HG02943 (cell line): ENCODE results near the gene LRSAM1.

ENCODE experiments used
- ATAC-seq: cut with Tn5 transposase; IDR thresholded peaks from one replicate; pipeline ENCODE4 v1.9.1; 2021; ENCODE audit warnings: mild to moderate bottlenecking, low read depth, moderate library complexity; ENCODE audit not compliant: unreplicated experiment

LRSAM1 gene

GRCh38 chr9:127546125-127546832 is 95.0 kb downstream of the LRSAM1 start:
- no peak for ATAC-seq

- ATAC-seq: no peak
Measured at GRCh38 chr9:127548352-127548881, 97.1 kb downstream of the LRSAM1 start.

- no peak for ATAC-seq
Measured at GRCh38 chr9:127549218-127549617, 97.9 kb downstream of the LRSAM1 start.

- ATAC-seq: no peak
Measured at GRCh38 chr9:127549751-127550150, 98.4 kb downstream of the LRSAM1 start.

GRCh38 chr9:127550282-127550681 is 99.0 kb downstream of the LRSAM1 start:
- no peak for ATAC-seq

GRCh38 chr9:127550751-127551150 is 99.4 kb downstream of the LRSAM1 start:
- ATAC-seq: no peak
